ENCODE data around the gene GOLGA6L26. TPM values are rescaled to one million over a fixed set of nuclear protein-coding genes. Genes with fewer than 3 reads are reported as not detected.
"Not testable (repeated sequence)": the region's sequence is repeated elsewhere in the genome, so short reads cannot be mapped to it uniquely, and the experiment has no call there.

GOLGA6L26 gene
- total and polyA plus RNA-seq, 2 of the 4 experiments (the other 2 are of a cell fraction): not detected

- H3K4me1 ChIP-seq (ENCODE audit: control insufficient read depth, insufficient read depth, low read length); H4K8ac ChIP-seq (ENCODE audit: low read depth in 2 of 2, low read length in 2 of 2); H3K18ac ChIP-seq (ENCODE audit: low read depth, low read length); H3K4me2 ChIP-seq (ENCODE audit: low read depth, low read length); H3K36me3 ChIP-seq (ENCODE audit: control insufficient read depth, insufficient read depth, low read length); BruUV-seq (replicated peaks); H2AK9ac ChIP-seq (replicated peaks; ENCODE audit: low read depth, low read length, poor library complexity); H4K91ac ChIP-seq (ENCODE audit: insufficient read depth, low read depth, low read length); H2BK120ac ChIP-seq (ENCODE audit: low read depth, low read length); H2BK5ac ChIP-seq (ENCODE audit: low read depth, low read length, poor library complexity, severe bottlenecking); H3K9me3 ChIP-seq (ENCODE audit: control insufficient read depth, insufficient read depth, low read length); POLR2A ChIA-PET (ENCODE audit: unreplicated experiment); H2BK20ac ChIP-seq (ENCODE audit: low read depth, low read length); H3K27me3 ChIP-seq (ENCODE audit: control insufficient read depth, insufficient read depth, low read length); H3K14ac ChIP-seq (replicated peaks; ENCODE audit: low read depth, low read length); dilution Hi-C loops (cut with HindIII; ENCODE audit: low sequenced_read_pairs, unreplicated experiment); H2AK5ac ChIP-seq (ENCODE audit: low read depth, low read length); H3K23ac ChIP-seq (ENCODE audit: low read depth, low read length); H2BK15ac ChIP-seq (ENCODE audit: low read depth, low read length); intact Hi-C loops (cut with micrococcal nuclease); H3K4me3 ChIP-seq (ENCODE audit: insufficient read depth, low read depth, low read length); H4K5ac ChIP-seq (ENCODE audit: low read depth, low read length); DNase-seq; H3K9ac ChIP-seq (ENCODE audit: low read depth, low read length); H2AFZ ChIP-seq (replicated peaks; ENCODE audit: low read length, poor library complexity); H3K4ac ChIP-seq (ENCODE audit: low read depth, low read length); H3K56ac ChIP-seq (ENCODE audit: extremely low read depth, insufficient read depth, low read length); H3K79me1 ChIP-seq (ENCODE audit: low read depth in 1 of 2, low read length in 2 of 2); CTCF ChIA-PET; ATAC-seq (ENCODE audit: low read depth); H3K9me1 ChIP-seq (ENCODE audit: insufficient read depth, low read length); H3K27ac ChIP-seq (ENCODE audit: insufficient read depth, low read length); H4K20me1 ChIP-seq (ENCODE audit: insufficient read depth, low read length); in situ Hi-C loops (cut with MboI; ENCODE audit: low sequenced_read_pairs): not testable (repeated sequence)
- no CpG with 5 or more reads among the region's 3 CpGs for WGBS, 2 experiments (ENCODE audit: extremely low coverage in 2 of 2, insufficient read length in 1 of 2)
Measured at GRCh38 chr15:23371868-23372267, 37.9 kb upstream of the GOLGA6L26 start.

GRCh38 chr15:23371134-23371533 is 37.1 kb upstream of the GOLGA6L26 start:
- ATAC-seq (ENCODE audit: low read depth); H3K4me2 ChIP-seq (ENCODE audit: low read depth, low read length); H3K56ac ChIP-seq (ENCODE audit: extremely low read depth, insufficient read depth, low read length); H2AK5ac ChIP-seq (ENCODE audit: low read depth, low read length); H3K4me3 ChIP-seq (ENCODE audit: insufficient read depth, low read depth, low read length); H2BK15ac ChIP-seq (ENCODE audit: low read depth, low read length); H2AK9ac ChIP-seq (replicated peaks; ENCODE audit: low read depth, low read length, poor library complexity); intact Hi-C loops (cut with micrococcal nuclease); H3K23ac ChIP-seq (ENCODE audit: low read depth, low read length); DNase-seq; H4K20me1 ChIP-seq (ENCODE audit: insufficient read depth, low read length); BruUV-seq (replicated peaks); H4K8ac ChIP-seq (ENCODE audit: low read depth in 2 of 2, low read length in 2 of 2); H2BK20ac ChIP-seq (ENCODE audit: low read depth, low read length); H3K27ac ChIP-seq (ENCODE audit: insufficient read depth, low read length); H3K9me3 ChIP-seq (ENCODE audit: control insufficient read depth, insufficient read depth, low read length); H3K14ac ChIP-seq (replicated peaks; ENCODE audit: low read depth, low read length); dilution Hi-C loops (cut with HindIII; ENCODE audit: low sequenced_read_pairs, unreplicated experiment); CTCF ChIA-PET; H3K27me3 ChIP-seq (ENCODE audit: control insufficient read depth, insufficient read depth, low read length); H2BK120ac ChIP-seq (ENCODE audit: low read depth, low read length); H3K4ac ChIP-seq (ENCODE audit: low read depth, low read length); POLR2A ChIA-PET (ENCODE audit: unreplicated experiment); H3K18ac ChIP-seq (ENCODE audit: low read depth, low read length); H2BK5ac ChIP-seq (ENCODE audit: low read depth, low read length, poor library complexity, severe bottlenecking); H3K36me3 ChIP-seq (ENCODE audit: control insufficient read depth, insufficient read depth, low read length); H4K5ac ChIP-seq (ENCODE audit: low read depth, low read length); in situ Hi-C loops (cut with MboI; ENCODE audit: low sequenced_read_pairs); H3K4me1 ChIP-seq (ENCODE audit: control insufficient read depth, insufficient read depth, low read length); H3K79me1 ChIP-seq (ENCODE audit: low read depth in 1 of 2, low read length in 2 of 2); H3K9me1 ChIP-seq (ENCODE audit: insufficient read depth, low read length); H4K91ac ChIP-seq (ENCODE audit: insufficient read depth, low read depth, low read length); H3K9ac ChIP-seq (ENCODE audit: low read depth, low read length); H2AFZ ChIP-seq (replicated peaks; ENCODE audit: low read length, poor library complexity): not testable (repeated sequence)
- no CpG with 5 or more reads among the region's 4 CpGs for WGBS, 2 experiments (ENCODE audit: extremely low coverage in 2 of 2, insufficient read length in 1 of 2)

Measured in IMR-90 (cell line).